MCF 10A (cell line): ENCODE results near the gene GNGT1. TPM values are rescaled to one million over a fixed set of nuclear protein-coding genes. Genes with fewer than 3 reads are reported as not detected.

Experiments used
- BruUV-seq: library from RNA; stranded (reverse); fragments of 400-500 nt; replicated peaks from 2 replicates; lab custom pipeline; 2021; lab: Mats Ljungman, UMichigan
- CTCF ChIA-PET: fragments of 300-600 bp; sonication (Branson Sonifier 250); formaldehyde crosslinking; extraction: SDS; loops from one replicate; lab custom pipeline; 2021; ENCODE audit warnings: antibody characterized with exemption, inconsistent platforms; lab: Yijun Ruan, JAX
- POLR2A ChIA-PET: fragments of 300-600, 350-650 bp; sonication (Branson Sonifier 250); formaldehyde crosslinking; extraction: SDS; loops from one replicate; lab custom pipeline; 2020; ENCODE audit warnings: antibody characterized with exemption, inconsistent platforms; lab: Yijun Ruan, JAX
- DNase-seq: peaks from one replicate; pipeline ENCODE4 v3.0.0-alpha.2; 2018; ENCODE audit not compliant: unreplicated experiment
- H3K27ac Mint-ChIP-seq: one replicate; pipeline ENCODE4 v1.8.0; 2022; ENCODE audit warnings: mild to moderate bottlenecking, low read depth, mixed read lengths; ENCODE audit not compliant: unreplicated experiment
- H3K27me3 Mint-ChIP-seq: one replicate; pipeline ENCODE4 v1.8.0; 2022; ENCODE audit warnings: mixed read lengths; ENCODE audit not compliant: insufficient read depth, unreplicated experiment
- H3K36me3 Mint-ChIP-seq: one replicate; pipeline ENCODE4 v1.8.0; 2022; ENCODE audit warnings: mild to moderate bottlenecking, moderate library complexity, mixed read lengths; ENCODE audit not compliant: insufficient read depth, unreplicated experiment
- H3K4me1 Mint-ChIP-seq: one replicate; pipeline ENCODE4 v1.8.0; 2022; ENCODE audit warnings: mixed read lengths; ENCODE audit not compliant: insufficient read depth, unreplicated experiment
- H3K4me3 Mint-ChIP-seq: one replicate; pipeline ENCODE4 v1.8.0; 2022; ENCODE audit warnings: mild to moderate bottlenecking, moderate library complexity, mixed read lengths; ENCODE audit not compliant: unreplicated experiment
- H3K9me3 Mint-ChIP-seq: one replicate; pipeline ENCODE4 v1.8.0; 2022; ENCODE audit warnings: mixed read lengths; ENCODE audit not compliant: unreplicated experiment
- intact Hi-C: fragments of 100-400 bp; cut with micrococcal nuclease; formaldehyde crosslinking; loops from 2 replicates; pipeline ENCODE4 v1.14.1; 2022
- total RNA-seq: library from RNA; stranded (reverse); gene quantifications from 2 replicates; pipeline ENCODE4 v1.2.3, GENCODE V29; 2022
- TF ChIP-seq, protein P1 (sequence below): fragments of 200-600 bp; IDR thresholded peaks from one replicate; pipeline ENCODE4 v1.8.0; 2022; ENCODE audit warnings: antibody characterized with exemption, mild to moderate bottlenecking; ENCODE audit not compliant: unreplicated experiment

GNGT1 gene
- total RNA-seq, 1 experiment from 2014 or later = not detected

- CTCF ChIA-PET = interaction anchor here (0.9 kb wide), 1 partner anchor 17 kb away, joined by 3 read pairs; no protein-coding TSS in a partner anchor
- Mint-ChIP-seq H3K4me1 (peaks cover 8% of the 10 kb centered on the region), H3K27me3 (no peaks in the 10 kb centered on the region), H3K27ac (peak overlapping the region; percentile 75), H3K36me3 (peaks cover 4% of the 10 kb centered on the region), H3K9me3 (no peaks in the 10 kb centered on the region), H3K4me3 (peak overlapping the region; percentile 76)
- POLR2A ChIA-PET = no interaction called here
- intact Hi-C loops = loop anchor here (5.0 to 10.0 kb wide), 2 partner anchors 79 to 208 kb away; partner anchors contain the start of gene BET1
- DNase-seq = peak; percentile 4
- no TSS peak for BruUV-seq
- TF ChIP-seq, protein P1, sequence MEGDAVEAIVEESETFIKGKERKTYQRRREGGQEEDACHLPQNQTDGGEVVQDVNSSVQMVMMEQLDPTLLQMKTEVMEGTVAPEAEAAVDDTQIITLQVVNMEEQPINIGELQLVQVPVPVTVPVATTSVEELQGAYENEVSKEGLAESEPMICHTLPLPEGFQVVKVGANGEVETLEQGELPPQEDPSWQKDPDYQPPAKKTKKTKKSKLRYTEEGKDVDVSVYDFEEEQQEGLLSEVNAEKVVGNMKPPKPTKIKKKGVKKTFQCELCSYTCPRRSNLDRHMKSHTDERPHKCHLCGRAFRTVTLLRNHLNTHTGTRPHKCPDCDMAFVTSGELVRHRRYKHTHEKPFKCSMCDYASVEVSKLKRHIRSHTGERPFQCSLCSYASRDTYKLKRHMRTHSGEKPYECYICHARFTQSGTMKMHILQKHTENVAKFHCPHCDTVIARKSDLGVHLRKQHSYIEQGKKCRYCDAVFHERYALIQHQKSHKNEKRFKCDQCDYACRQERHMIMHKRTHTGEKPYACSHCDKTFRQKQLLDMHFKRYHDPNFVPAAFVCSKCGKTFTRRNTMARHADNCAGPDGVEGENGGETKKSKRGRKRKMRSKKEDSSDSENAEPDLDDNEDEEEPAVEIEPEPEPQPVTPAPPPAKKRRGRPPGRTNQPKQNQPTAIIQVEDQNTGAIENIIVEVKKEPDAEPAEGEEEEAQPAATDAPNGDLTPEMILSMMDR = no peak
These were observed 16.9 kb downstream of the GNGT1 start for GRCh38 chr7:93923296-93923695.

- CTCF ChIA-PET = interaction anchor here (0.9 kb wide), 1 partner anchor 17 kb away, joined by 3 read pairs; no protein-coding TSS in a partner anchor
These were observed 17.6 kb downstream of the GNGT1 start for GRCh38 chr7:93923942-93924341.

GRCh38 chr7:93926800-93927199 is 20.4 kb downstream of the GNGT1 start:
- H3K4me1 Mint-ChIP-seq = peaks cover 8% of the 10 kb centered on the region
- DNase-seq = no peak
- TF ChIP-seq, protein P1 = no peak
- intact Hi-C loops = loop anchor here (10.0 kb wide), 1 partner anchor 212 kb away; no protein-coding TSS in a partner anchor
- H3K27me3 Mint-ChIP-seq = no peaks in the 10 kb centered on the region
- CTCF ChIA-PET = interaction anchor here (1.4 kb wide), 1 partner anchor 161 kb away, joined by 4 read pairs; no protein-coding TSS in a partner anchor
- no peak overlapping the region for H3K27ac Mint-ChIP-seq
- BruUV-seq = no TSS peak
- no peak overlapping the region for H3K4me3 Mint-ChIP-seq
- H3K9me3 Mint-ChIP-seq = no peaks in the 10 kb centered on the region
- peaks cover 4% of the 10 kb centered on the region for H3K36me3 Mint-ChIP-seq
- POLR2A ChIA-PET = interaction anchor here (0.8 kb wide), 1 partner anchor 20 kb away, joined by 3 read pairs; no protein-coding TSS in a partner anchor

More at GRCh38 chr7:93923942-93924341, 17.6 kb downstream of the GNGT1 start:
- H3K36me3 Mint-ChIP-seq = peaks cover 4% of the 10 kb centered on the region
- H3K27ac Mint-ChIP-seq = peak overlapping the region; percentile 75
- TF ChIP-seq, protein P1 = no peak
- POLR2A ChIA-PET = no interaction called here
- H3K27me3 Mint-ChIP-seq = no peaks in the 10 kb centered on the region
- peaks cover 8% of the 10 kb centered on the region for H3K4me1 Mint-ChIP-seq
- no TSS peak for BruUV-seq
- intact Hi-C loops = loop anchor here (5.0 to 10.0 kb wide), 2 partner anchors 78 to 209 kb away; partner anchors contain the start of gene BET1
- no peaks in the 10 kb centered on the region for H3K9me3 Mint-ChIP-seq
- peak overlapping the region; percentile 76 for H3K4me3 Mint-ChIP-seq
- no peak for DNase-seq

DNA sequence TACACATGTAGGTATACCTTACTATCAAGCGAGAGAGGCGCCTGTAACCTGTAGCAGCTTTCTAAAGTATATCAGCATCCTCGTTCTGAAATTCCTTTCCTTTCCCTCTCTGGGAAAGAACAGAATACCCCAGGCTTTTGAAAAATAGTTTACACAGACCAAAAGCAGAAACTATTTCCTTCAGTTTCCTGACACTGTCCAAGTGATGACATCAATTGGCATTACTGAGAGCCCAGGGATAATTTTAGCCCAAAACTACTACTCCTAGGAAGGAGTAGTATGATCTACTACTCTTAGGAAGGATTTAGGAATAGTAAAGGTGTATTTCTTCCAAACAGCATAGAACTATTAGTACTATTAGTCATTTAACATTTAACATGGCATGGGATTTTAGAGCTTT is 21.2 kb downstream of the GNGT1 start:
- DNase-seq = no peak
- no peak overlapping the region for H3K27ac Mint-ChIP-seq
- ChIA-PET CTCF (interaction anchor here (0.6 to 1.4 kb wide), 2 partner anchors 160 to 239 kb away, joined by 3 to 4 read pairs; no protein-coding TSS in a partner anchor), POLR2A (interaction anchor here (0.8 kb wide), 1 partner anchor 19 kb away, joined by 3 read pairs; no protein-coding TSS in a partner anchor)
- no peaks in the 10 kb centered on the region for H3K27me3 Mint-ChIP-seq
- H3K9me3 Mint-ChIP-seq = no peaks in the 10 kb centered on the region
- peaks cover 8% of the 10 kb centered on the region for H3K4me1 Mint-ChIP-seq
- peaks cover 4% of the 10 kb centered on the region for H3K36me3 Mint-ChIP-seq
- intact Hi-C loops = loop anchor here (10.0 kb wide), 1 partner anchor 213 kb away; no protein-coding TSS in a partner anchor
- TF ChIP-seq, protein P1 = no peak
- H3K4me3 Mint-ChIP-seq = no peak overlapping the region
- BruUV-seq = no TSS peak
